ENCODE results near the gene GNRHR. TPM values are rescaled to one million over a fixed set of nuclear protein-coding genes. Genes with fewer than 3 reads are reported as not detected.

The GNRHR gene
- total and polyA plus RNA-seq, 2 experiments from 2014 or later = 0.10 TPM; not detected in 1

GRCh38 chr4:67750691-67751090 is 3.5 kb downstream of the GNRHR start (continued):
- TF ChIP-seq, protein P1, sequence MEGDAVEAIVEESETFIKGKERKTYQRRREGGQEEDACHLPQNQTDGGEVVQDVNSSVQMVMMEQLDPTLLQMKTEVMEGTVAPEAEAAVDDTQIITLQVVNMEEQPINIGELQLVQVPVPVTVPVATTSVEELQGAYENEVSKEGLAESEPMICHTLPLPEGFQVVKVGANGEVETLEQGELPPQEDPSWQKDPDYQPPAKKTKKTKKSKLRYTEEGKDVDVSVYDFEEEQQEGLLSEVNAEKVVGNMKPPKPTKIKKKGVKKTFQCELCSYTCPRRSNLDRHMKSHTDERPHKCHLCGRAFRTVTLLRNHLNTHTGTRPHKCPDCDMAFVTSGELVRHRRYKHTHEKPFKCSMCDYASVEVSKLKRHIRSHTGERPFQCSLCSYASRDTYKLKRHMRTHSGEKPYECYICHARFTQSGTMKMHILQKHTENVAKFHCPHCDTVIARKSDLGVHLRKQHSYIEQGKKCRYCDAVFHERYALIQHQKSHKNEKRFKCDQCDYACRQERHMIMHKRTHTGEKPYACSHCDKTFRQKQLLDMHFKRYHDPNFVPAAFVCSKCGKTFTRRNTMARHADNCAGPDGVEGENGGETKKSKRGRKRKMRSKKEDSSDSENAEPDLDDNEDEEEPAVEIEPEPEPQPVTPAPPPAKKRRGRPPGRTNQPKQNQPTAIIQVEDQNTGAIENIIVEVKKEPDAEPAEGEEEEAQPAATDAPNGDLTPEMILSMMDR (conservative IDR thresholded peaks at IDR 0.05; ENCODE audit: low read depth in 2 of 2) = no peak
- no peak for TF ChIP-seq REST (IDR thresholded peaks at IDR 0.05; ENCODE audit: unreplicated experiment)
- TF ChIP-seq ZNF114 (CRISPR knock-in tag; IDR thresholded peaks at IDR 0.05) = no peak
- TF ChIP-seq, protein P2, sequence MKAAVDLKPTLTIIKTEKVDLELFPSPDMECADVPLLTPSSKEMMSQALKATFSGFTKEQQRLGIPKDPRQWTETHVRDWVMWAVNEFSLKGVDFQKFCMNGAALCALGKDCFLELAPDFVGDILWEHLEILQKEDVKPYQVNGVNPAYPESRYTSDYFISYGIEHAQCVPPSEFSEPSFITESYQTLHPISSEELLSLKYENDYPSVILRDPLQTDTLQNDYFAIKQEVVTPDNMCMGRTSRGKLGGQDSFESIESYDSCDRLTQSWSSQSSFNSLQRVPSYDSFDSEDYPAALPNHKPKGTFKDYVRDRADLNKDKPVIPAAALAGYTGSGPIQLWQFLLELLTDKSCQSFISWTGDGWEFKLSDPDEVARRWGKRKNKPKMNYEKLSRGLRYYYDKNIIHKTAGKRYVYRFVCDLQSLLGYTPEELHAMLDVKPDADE (IDR thresholded peaks at IDR 0.05) = no peak

GRCh38 chr4:67749286-67749685 is 4.9 kb downstream of the GNRHR start:
- TF ChIP-seq STAT1 (IDR thresholded peaks at IDR 0.05; ENCODE audit: unreplicated experiment) (no peak), EZH2phosphoT487 (IDR thresholded peaks at IDR 0.05; ENCODE audit: unreplicated experiment) (no peak)
- TF ChIP-seq, protein P3, sequence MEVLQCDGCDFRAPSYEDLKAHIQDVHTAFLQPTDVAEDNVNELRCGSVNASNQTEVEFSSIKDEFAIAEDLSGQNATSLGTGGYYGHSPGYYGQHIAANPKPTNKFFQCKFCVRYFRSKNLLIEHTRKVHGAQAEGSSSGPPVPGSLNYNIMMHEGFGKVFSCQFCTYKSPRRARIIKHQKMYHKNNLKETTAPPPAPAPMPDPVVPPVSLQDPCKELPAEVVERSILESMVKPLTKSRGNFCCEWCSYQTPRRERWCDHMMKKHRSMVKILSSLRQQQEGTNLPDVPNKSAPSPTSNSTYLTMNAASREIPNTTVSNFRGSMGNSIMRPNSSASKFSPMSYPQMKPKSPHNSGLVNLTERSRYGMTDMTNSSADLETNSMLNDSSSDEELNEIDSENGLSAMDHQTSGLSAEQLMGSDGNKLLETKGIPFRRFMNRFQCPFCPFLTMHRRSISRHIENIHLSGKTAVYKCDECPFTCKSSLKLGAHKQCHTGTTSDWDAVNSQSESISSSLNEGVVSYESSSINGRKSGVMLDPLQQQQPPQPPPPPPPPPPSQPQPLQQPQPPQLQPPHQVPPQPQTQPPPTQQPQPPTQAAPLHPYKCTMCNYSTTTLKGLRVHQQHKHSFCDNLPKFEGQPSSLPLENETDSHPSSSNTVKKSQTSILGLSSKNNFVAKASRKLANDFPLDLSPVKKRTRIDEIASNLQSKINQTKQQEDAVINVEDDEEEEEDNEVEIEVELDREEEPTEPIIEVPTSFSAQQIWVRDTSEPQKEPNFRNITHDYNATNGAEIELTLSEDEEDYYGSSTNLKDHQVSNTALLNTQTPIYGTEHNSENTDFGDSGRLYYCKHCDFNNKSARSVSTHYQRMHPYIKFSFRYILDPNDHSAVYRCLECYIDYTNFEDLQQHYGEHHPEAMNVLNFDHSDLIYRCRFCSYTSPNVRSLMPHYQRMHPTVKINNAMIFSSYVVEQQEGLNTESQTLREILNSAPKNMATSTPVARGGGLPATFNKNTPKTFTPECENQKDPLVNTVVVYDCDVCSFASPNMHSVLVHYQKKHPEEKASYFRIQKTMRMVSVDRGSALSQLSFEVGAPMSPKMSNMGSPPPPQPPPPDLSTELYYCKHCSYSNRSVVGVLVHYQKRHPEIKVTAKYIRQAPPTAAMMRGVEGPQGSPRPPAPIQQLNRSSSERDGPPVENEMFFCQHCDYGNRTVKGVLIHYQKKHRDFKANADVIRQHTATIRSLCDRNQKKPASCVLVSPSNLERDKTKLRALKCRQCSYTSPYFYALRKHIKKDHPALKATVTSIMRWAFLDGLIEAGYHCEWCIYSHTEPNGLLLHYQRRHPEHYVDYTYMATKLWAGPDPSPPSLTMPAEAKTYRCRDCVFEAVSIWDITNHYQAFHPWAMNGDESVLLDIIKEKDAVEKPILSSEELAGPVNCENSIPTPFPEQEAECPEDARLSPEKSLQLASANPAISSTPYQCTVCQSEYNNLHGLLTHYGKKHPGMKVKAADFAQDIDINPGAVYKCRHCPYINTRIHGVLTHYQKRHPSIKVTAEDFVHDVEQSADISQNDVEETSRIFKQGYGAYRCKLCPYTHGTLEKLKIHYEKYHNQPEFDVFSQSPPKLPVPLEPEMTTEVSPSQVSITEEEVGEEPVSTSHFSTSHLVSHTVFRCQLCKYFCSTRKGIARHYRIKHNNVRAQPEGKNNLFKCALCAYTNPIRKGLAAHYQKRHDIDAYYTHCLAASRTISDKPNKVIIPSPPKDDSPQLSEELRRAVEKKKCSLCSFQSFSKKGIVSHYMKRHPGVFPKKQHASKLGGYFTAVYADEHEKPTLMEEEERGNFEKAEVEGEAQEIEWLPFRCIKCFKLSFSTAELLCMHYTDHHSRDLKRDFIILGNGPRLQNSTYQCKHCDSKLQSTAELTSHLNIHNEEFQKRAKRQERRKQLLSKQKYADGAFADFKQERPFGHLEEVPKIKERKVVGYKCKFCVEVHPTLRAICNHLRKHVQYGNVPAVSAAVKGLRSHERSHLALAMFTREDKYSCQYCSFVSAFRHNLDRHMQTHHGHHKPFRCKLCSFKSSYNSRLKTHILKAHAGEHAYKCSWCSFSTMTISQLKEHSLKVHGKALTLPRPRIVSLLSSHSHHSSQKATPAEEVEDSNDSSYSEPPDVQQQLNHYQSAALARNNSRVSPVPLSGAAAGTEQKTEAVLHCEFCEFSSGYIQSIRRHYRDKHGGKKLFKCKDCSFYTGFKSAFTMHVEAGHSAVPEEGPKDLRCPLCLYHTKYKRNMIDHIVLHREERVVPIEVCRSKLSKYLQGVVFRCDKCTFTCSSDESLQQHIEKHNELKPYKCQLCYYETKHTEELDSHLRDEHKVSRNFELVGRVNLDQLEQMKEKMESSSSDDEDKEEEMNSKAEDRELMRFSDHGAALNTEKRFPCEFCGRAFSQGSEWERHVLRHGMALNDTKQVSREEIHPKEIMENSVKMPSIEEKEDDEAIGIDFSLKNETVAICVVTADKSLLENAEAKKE (CRISPR knock-in tag; IDR thresholded peaks at IDR 0.05) = no peak
- Mint-ChIP-seq H3K27me3 (ENCODE audit: insufficient read depth, low read depth, poor library complexity) (peaks cover 1% of the 10 kb centered on the region), H3K36me3 (ENCODE audit: low read depth) (no peaks in the 10 kb centered on the region), H3K9me3 (no peaks in the 10 kb centered on the region), H3K4me1 (no peaks in the 10 kb centered on the region; the same call in 1 of the 3 replicates), H3K4me3 (no peak overlapping the region), H3K27ac (no peak overlapping the region; the same call in 1 of the 2 replicates)
- Histone ChIP-seq H3K4me3 (no peak overlapping the region), H3K4me2 (no peak overlapping the region), H3K4me1 (ENCODE audit: insufficient read depth) (no peaks in the 10 kb centered on the region), H3K9me2 (ENCODE audit: insufficient read depth) (no peaks in the 10 kb centered on the region), H4K20me1 (replicated peaks; ENCODE audit: insufficient read depth) (no peaks in the 10 kb centered on the region), H3K79me2 (replicated peaks; ENCODE audit: insufficient read depth) (no peaks in the 10 kb centered on the region), H3K27ac (ENCODE audit: low read depth) (no peak overlapping the region), H3F3A (replicated peaks; ENCODE audit: low read depth) (no peaks in the 10 kb centered on the region), H3K27me3 (ENCODE audit: insufficient read depth) (no peaks in the 10 kb centered on the region), H3K36me3 (ENCODE audit: insufficient read depth) (no peaks in the 10 kb centered on the region), H2AFZ (no peak overlapping the region)
- DNase-seq (ENCODE audit: low spot score) (no peak), ATAC-seq (no peak)

Data from GM23338 (cell line).